Measurements from ENCODE around the gene RBM23. TPM values are rescaled to one million over a fixed set of nuclear protein-coding genes. Genes with fewer than 3 reads are reported as not detected.
"Not testable (repeated sequence)": the region's sequence is repeated elsewhere in the genome, so short reads cannot be mapped to it uniquely, and the experiment has no call there.

The RBM23 gene
- polyA plus RNA-seq, 3 donors, result 76.7 to 89.7 (median 85.7) TPM

DNA sequence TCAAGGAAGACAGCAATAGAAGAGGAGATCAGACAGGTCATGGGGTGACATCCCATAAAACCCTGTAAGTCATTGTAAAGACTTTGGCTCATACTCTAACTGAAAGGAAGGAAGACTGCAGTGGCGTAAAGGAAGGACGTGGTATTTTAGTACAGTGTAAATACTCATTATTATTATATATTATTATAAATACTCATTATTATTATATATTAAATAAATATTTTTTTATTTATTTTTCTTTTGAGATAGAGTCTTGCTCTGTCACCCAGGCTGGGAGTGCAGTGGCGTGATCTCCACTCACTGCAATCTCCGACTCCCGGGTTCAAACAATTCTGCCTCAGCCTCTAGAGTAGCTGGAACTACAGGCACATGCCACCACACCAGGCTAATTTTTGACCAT is 62.5 kb downstream of the RBM23 start:
- Histone ChIP-seq H3K4me1 (ENCODE audit: control insufficient read depth in 1 of 2, insufficient read depth in 2 of 2, low read length in 2 of 2) (peaks cover 6 to 12% of the 10 kb centered on the region in 2 donors), H3K79me2 (ENCODE audit: insufficient read depth, low read length) (no peaks in the 10 kb centered on the region), H4K20me1 (ENCODE audit: insufficient read depth, low read length) (no peaks in the 10 kb centered on the region), H3K9me3 (replicated peaks in 1 of 2; ENCODE audit: control insufficient read depth in 1 of 2, insufficient read depth in 1 of 2, low read length in 2 of 2) (peaks cover 0 to 4% of the 10 kb centered on the region in 2 donors), H2AFZ (ENCODE audit: insufficient read depth, low read depth, low read length, poor library complexity, severe bottlenecking) (no peak overlapping the region), H3K27ac (ENCODE audit: low read depth in 1 of 2, low read length in 2 of 2) (no peak overlapping the region), H3K9ac (ENCODE audit: insufficient read depth, low read length, poor library complexity, severe bottlenecking) (no peak overlapping the region), H3K27me3 (ENCODE audit: control insufficient read depth in 2 of 2, insufficient read depth in 2 of 2, low read length in 2 of 2) (peaks cover 0 to 2% of the 10 kb centered on the region in 2 donors), H3K4me2 (replicated peaks; ENCODE audit: extremely low read depth, low read length, poor library complexity, severe bottlenecking) (no peak overlapping the region), H3K4me3 (replicated peaks in 1 of 3; ENCODE audit: low read depth in 2 of 3, low read length in 3 of 3) (no peak overlapping the region), H3K36me3 (replicated peaks in 1 of 2; ENCODE audit: control insufficient read depth in 1 of 2, insufficient read depth in 2 of 2, low read length in 2 of 2) (no peaks in the 10 kb centered on the region)
- Mint-ChIP-seq H3K36me3 (no peaks in the 10 kb centered on the region), H3K9me3 (peaks cover 0 to 13% (median 0%) of the 10 kb centered on the region in 7 donors), H3K4me3 (no peak overlapping the region), H3K4me1 (peaks cover 11% of the 10 kb centered on the region), H3K27ac (no peak overlapping the region), H3K27me3 (ENCODE audit: low read depth in 3 of 3) (peaks cover 21 to 29% (median 22%) of the 10 kb centered on the region in 3 donors)
- WGBS (ENCODE audit: insufficient coverage), result 100% methylated on average over 2 of the region's 5 CpGs
- TF ChIP-seq, protein P1, sequence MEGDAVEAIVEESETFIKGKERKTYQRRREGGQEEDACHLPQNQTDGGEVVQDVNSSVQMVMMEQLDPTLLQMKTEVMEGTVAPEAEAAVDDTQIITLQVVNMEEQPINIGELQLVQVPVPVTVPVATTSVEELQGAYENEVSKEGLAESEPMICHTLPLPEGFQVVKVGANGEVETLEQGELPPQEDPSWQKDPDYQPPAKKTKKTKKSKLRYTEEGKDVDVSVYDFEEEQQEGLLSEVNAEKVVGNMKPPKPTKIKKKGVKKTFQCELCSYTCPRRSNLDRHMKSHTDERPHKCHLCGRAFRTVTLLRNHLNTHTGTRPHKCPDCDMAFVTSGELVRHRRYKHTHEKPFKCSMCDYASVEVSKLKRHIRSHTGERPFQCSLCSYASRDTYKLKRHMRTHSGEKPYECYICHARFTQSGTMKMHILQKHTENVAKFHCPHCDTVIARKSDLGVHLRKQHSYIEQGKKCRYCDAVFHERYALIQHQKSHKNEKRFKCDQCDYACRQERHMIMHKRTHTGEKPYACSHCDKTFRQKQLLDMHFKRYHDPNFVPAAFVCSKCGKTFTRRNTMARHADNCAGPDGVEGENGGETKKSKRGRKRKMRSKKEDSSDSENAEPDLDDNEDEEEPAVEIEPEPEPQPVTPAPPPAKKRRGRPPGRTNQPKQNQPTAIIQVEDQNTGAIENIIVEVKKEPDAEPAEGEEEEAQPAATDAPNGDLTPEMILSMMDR (IDR thresholded peaks at IDR 0.05), result no peak
- intact Hi-C loops (cut with micrococcal nuclease), result no loop called here
- no peak for DNase-seq

DNA sequence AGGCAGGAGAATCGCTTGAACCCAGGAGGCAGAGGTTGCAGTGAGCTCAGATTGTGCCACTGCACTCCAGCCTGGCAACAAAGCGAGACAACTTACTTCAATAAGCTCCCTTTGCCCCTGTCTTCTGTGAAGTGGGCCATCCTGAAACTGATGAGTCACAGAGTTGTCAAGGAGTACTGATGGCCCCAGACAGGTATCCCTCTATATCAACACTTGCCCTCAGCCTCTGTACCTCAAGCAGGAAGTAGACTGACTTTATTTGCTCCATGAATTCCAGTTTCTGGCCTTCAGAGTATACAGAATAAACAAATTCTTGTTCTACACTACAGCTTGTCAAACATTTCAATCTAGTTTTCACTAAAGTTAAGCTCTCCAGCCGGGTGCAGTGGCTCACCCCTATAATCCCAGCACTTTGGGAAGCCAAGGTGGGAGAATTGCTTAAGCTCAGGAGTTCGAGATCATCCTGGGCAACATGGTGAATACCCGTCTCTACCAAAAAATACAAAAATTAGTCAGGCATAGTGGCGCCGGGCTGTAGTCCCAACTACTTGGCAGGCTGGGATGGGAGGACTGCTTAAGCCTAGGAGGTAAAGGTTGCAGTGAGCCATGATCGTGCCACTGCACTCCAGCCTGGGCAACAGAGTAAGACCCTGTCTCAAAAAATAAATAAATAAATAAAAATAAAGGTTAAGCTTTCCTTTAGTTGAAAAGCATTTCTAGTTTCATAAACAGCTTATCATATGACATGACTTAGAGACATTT is 63.8 kb downstream of the RBM23 start:
- no peaks in the 10 kb centered on the region for H3K79me2 ChIP-seq (ENCODE audit: insufficient read depth, low read length)
- peaks cover 0 to 9% (median 0%) of the 10 kb centered on the region in 7 donors for H3K9me3 Mint-ChIP-seq
- H3K4me2 ChIP-seq (replicated peaks; ENCODE audit: extremely low read depth, low read length, poor library complexity, severe bottlenecking), result no peak overlapping the region
- H3K27ac Mint-ChIP-seq, result no peak overlapping the region
- H4K20me1 ChIP-seq (ENCODE audit: insufficient read depth, low read length), result no peaks in the 10 kb centered on the region
- H3K4me3 ChIP-seq (replicated peaks in 1 of 3; ENCODE audit: low read depth in 2 of 3, low read length in 3 of 3), result no peak overlapping the region
- H3K4me3 Mint-ChIP-seq, result no peak overlapping the region
- peaks cover 0 to 2% of the 10 kb centered on the region in 2 donors for H3K27me3 ChIP-seq (ENCODE audit: control insufficient read depth in 2 of 2, insufficient read depth in 2 of 2, low read length in 2 of 2)
- H2AFZ ChIP-seq (ENCODE audit: insufficient read depth, low read depth, low read length, poor library complexity, severe bottlenecking), result no peak overlapping the region
- peaks cover 20 to 22% (median 20%) of the 10 kb centered on the region in 3 donors for H3K27me3 Mint-ChIP-seq (ENCODE audit: low read depth in 3 of 3)
- no peak overlapping the region for H3K9ac ChIP-seq (ENCODE audit: insufficient read depth, low read length, poor library complexity, severe bottlenecking)
- peaks cover 16% of the 10 kb centered on the region for H3K4me1 Mint-ChIP-seq
- no peaks in the 10 kb centered on the region for H3K36me3 ChIP-seq (replicated peaks in 1 of 2; ENCODE audit: control insufficient read depth in 1 of 2, insufficient read depth in 2 of 2, low read length in 2 of 2)
- no peaks in the 10 kb centered on the region for H3K36me3 Mint-ChIP-seq
- H3K9me3 ChIP-seq (replicated peaks in 1 of 2; ENCODE audit: control insufficient read depth in 1 of 2, insufficient read depth in 1 of 2, low read length in 2 of 2), result peaks cover 0 to 4% of the 10 kb centered on the region in 2 donors
- no peak overlapping the region for H3K27ac ChIP-seq (ENCODE audit: low read depth in 1 of 2, low read length in 2 of 2)
- peaks cover 9 to 17% of the 10 kb centered on the region in 2 donors for H3K4me1 ChIP-seq (ENCODE audit: control insufficient read depth in 1 of 2, insufficient read depth in 2 of 2, low read length in 2 of 2)
- no peak for DNase-seq
- 100% methylated on average over 6 of the region's 8 CpGs for WGBS (ENCODE audit: insufficient coverage)
- TF ChIP-seq, protein P1 (IDR thresholded peaks at IDR 0.05), result no peak
- intact Hi-C loops (cut with micrococcal nuclease), result loop anchor here (5.0 kb wide), 2 partner anchors 78 to 198 kb away; no protein-coding TSS in a partner anchor

DNA sequence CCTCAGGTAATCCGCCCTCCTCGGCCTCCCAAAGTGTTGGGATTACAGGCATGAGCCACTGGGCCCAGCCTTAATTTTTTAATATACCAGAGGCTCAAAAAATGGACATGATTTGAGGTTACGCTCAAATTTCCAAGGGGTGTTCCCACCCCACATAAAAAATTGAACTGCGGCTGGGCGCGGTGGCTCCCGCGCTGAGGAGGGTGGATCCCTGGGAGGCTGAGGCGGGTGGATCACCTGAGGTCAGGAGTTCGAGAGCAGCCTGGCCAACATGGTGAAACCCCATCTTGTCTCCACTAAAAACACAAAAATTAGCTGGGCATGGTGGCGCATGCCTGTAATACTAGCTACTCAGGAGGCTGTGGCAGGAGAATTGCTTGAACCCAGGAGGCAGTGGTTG is 64.7 kb downstream of the RBM23 start:
- H3K9ac ChIP-seq (ENCODE audit: insufficient read depth, low read length, poor library complexity, severe bottlenecking); H3K27ac Mint-ChIP-seq; H3K4me3 Mint-ChIP-seq; H3K9me3 Mint-ChIP-seq; H3K36me3 Mint-ChIP-seq; H3K9me3 ChIP-seq (replicated peaks in 1 of 2; ENCODE audit: control insufficient read depth in 1 of 2, insufficient read depth in 1 of 2, low read length in 2 of 2); H3K27me3 ChIP-seq (ENCODE audit: control insufficient read depth in 2 of 2, insufficient read depth in 2 of 2, low read length in 2 of 2); H3K4me2 ChIP-seq (replicated peaks; ENCODE audit: extremely low read depth, low read length, poor library complexity, severe bottlenecking); H2AFZ ChIP-seq (ENCODE audit: insufficient read depth, low read depth, low read length, poor library complexity, severe bottlenecking); H3K4me3 ChIP-seq (replicated peaks in 1 of 3; ENCODE audit: low read depth in 2 of 3, low read length in 3 of 3); H3K27ac ChIP-seq (ENCODE audit: low read depth in 1 of 2, low read length in 2 of 2); H3K79me2 ChIP-seq (ENCODE audit: insufficient read depth, low read length); H3K36me3 ChIP-seq (replicated peaks in 1 of 2; ENCODE audit: control insufficient read depth in 1 of 2, insufficient read depth in 2 of 2, low read length in 2 of 2); DNase-seq; H4K20me1 ChIP-seq (ENCODE audit: insufficient read depth, low read length): not testable (repeated sequence)
- H3K4me1 ChIP-seq (ENCODE audit: control insufficient read depth in 1 of 2, insufficient read depth in 2 of 2, low read length in 2 of 2), result peaks cover 9 to 17% of the 10 kb centered on the region in 2 donors
- intact Hi-C loops (cut with micrococcal nuclease), result loop anchor here (5.0 kb wide), 2 partner anchors 77 to 197 kb away; no protein-coding TSS in a partner anchor
- H3K4me1 Mint-ChIP-seq, result peaks cover 16% of the 10 kb centered on the region
- 90% methylated on average over 2 of the region's 11 CpGs for WGBS (ENCODE audit: insufficient coverage)
- H3K27me3 Mint-ChIP-seq (ENCODE audit: low read depth in 3 of 3), result peaks cover 18 to 26% (median 20%) of the 10 kb centered on the region in 3 donors

Data from CD14-positive monocyte (primary cell).